HCT116 (cell line): ENCODE results near the gene IL6R. TPM values are rescaled to one million over a fixed set of nuclear protein-coding genes. Genes with fewer than 3 reads are reported as not detected.

Experiments
- ATAC-seq: fragments of 200-7000 bp; cut with Tn5 transposase; 2 replicates; pipeline ENCODE4 v1.9.1; 2020; ENCODE audit warnings: mild to moderate bottlenecking, moderate library complexity
- BruUV-seq: library from RNA; stranded (reverse); fragments of 400-500 nt; replicated peaks from 2 replicates; lab custom pipeline; 2021; lab: Mats Ljungman, UMichigan
- CTCF ChIA-PET: fragments of 300-600 bp; sonication (Branson Sonifier 250); formaldehyde crosslinking; loops from one replicate; lab custom pipeline; 2021; ENCODE audit warnings: antibody characterized with exemption; lab: Charles Lee
- POLR2A ChIA-PET: fragments of 300-600, 350-600 bp; sonication (Branson Sonifier 250); formaldehyde crosslinking; loops from one replicate; lab custom pipeline; 2021; ENCODE audit warnings: antibody characterized with exemption; lab: Charles Lee
- RAD21 ChIA-PET, 2 experiments: fragments of 300-600 bp; sonication (Branson Sonifier 250); formaldehyde crosslinking; loops; one replicate each; lab custom pipeline; 2023; ENCODE audit warnings: low total read pairs in 2 of 2; ENCODE audit not compliant: uncharacterized antibody in 2 of 2, unreplicated experiment in 2 of 2, low non-redundant PET in 1 of 2; lab: Charles Lee
- DNase-seq: peaks from one replicate; pipeline ENCODE4 v3.0.0-alpha.2; 2010; ENCODE audit warnings: low read depth, low spot score
- H2AFZ ChIP-seq: fragments of 200-600 bp; shearing (Covaris generic), sonication (generic); 2 replicates; pipeline ENCODE4 v1.6.1; 2017; ENCODE audit warnings: low read depth, mixed run types, mixed read lengths, antibody characterized with exemption, low read length; ENCODE audit not compliant: poor library complexity, severe bottlenecking
- H3K27ac ChIP-seq: 2 replicates; pipeline ENCODE4 v1.5.1; 2012; ENCODE audit warnings: low read depth, low read length
- H3K27me3 ChIP-seq: fragments of 200-600 bp; sonication (generic); 2 replicates; pipeline ENCODE4 v1.6.1; 2016; ENCODE audit warnings: mixed run types, low read length, mixed read lengths; ENCODE audit not compliant: insufficient read depth
- H3K36me3 ChIP-seq, 2 experiments: fragments of 200-500 bp in 1 of 2; fragments of 200-600 bp in 1 of 2; sonication (Bioruptor generic) in 1 of 2; sonication (generic) in 1 of 2; 2 replicates each; pipeline versions ENCODE4 v1.5.1 to v1.6.1; 2014 to 2016; ENCODE audit warnings: low read length in 2 of 2, inconsistent platforms in 1 of 2, mixed read lengths in 1 of 2, mixed run types in 1 of 2; ENCODE audit not compliant: insufficient read depth in 2 of 2, control insufficient read depth in 1 of 2
- H3K4me1 ChIP-seq, 2 experiments: fragments of 200-600 bp in 1 of 2; sonication (generic) in 1 of 2; 2 replicates each; pipeline versions ENCODE4 v1.5.1 to v1.6.1; 2012 to 2017; ENCODE audit warnings: low read length in 2 of 2, inconsistent platforms in 1 of 2, mild to moderate bottlenecking in 1 of 2, mixed read lengths in 1 of 2, mixed run types in 1 of 2, moderate library complexity in 1 of 2; ENCODE audit not compliant: insufficient read depth in 2 of 2, control insufficient read depth in 1 of 2
- H3K4me2 ChIP-seq: fragments of 200-600 bp; sonication (generic); 2 replicates; pipeline ENCODE4 v1.6.1; 2017; ENCODE audit warnings: mixed run types, low read length, mixed read lengths
- H3K4me3 ChIP-seq, 2 experiments: fragments of 200-600 bp in 1 of 2; sonication (generic) in 1 of 2; replicated peaks in 1 of 2; 2 replicates each; pipeline ENCODE4 v1.5.1; 2011 to 2016; ENCODE audit warnings: low read length in 2 of 2, control low read depth in 1 of 2, low read depth in 1 of 2, mild to moderate bottlenecking in 1 of 2, mixed read lengths in 1 of 2, mixed run types in 1 of 2
- H3K79me2 ChIP-seq: fragments of 200-600 bp; sonication (generic); 2 replicates; pipeline ENCODE4 v1.6.1; 2017; ENCODE audit warnings: mild to moderate bottlenecking, mixed run types, low read length, moderate library complexity, mixed read lengths; ENCODE audit not compliant: insufficient read depth
- H3K9ac ChIP-seq: fragments of 200-600 bp; sonication (generic); 2 replicates; pipeline ENCODE4 v1.6.1; 2016; ENCODE audit warnings: low read length, mixed read lengths
- H3K9me2 ChIP-seq: fragments of 200-600 bp; sonication (generic), shearing (Covaris generic); 2 replicates; pipeline ENCODE4 v1.6.1; 2017; ENCODE audit warnings: mixed run types, mild to moderate bottlenecking, moderate library complexity; ENCODE audit not compliant: insufficient read depth
- H3K9me3 ChIP-seq, 2 experiments: fragments of 200-500 bp in 1 of 2; fragments of 200-600 bp in 1 of 2; sonication (Bioruptor generic) in 1 of 2; sonication (generic) in 1 of 2; 2 replicates each; pipeline ENCODE4 v1.6.1; 2014 to 2017; ENCODE audit warnings: low read length in 2 of 2, mixed read lengths in 2 of 2, inconsistent platforms in 1 of 2, low read depth in 1 of 2, mild to moderate bottlenecking in 1 of 2, mixed run types in 1 of 2, moderate library complexity in 1 of 2; ENCODE audit not compliant: control insufficient read depth in 1 of 2, insufficient read depth in 1 of 2
- H4K20me1 ChIP-seq: fragments of 200-600 bp; sonication (generic), shearing (Covaris generic); 2 replicates; pipeline ENCODE4 v1.6.1; 2017; ENCODE audit warnings: mixed run types, mild to moderate bottlenecking, moderate library complexity; ENCODE audit not compliant: insufficient read depth
- CBX3 ChIP-seq: IDR thresholded peaks from 2 replicates; pipeline ENCODE4 v1.6.1; 2012; ENCODE audit warnings: low read depth
- CEBPB ChIP-seq: IDR thresholded peaks from 2 replicates; pipeline ENCODE4 v1.6.1; 2012; ENCODE audit warnings: low read depth
- EGR1 ChIP-seq: IDR thresholded peaks from 2 replicates; pipeline ENCODE4 v1.6.1; 2012; ENCODE audit warnings: low read depth
- ELF1 ChIP-seq: IDR thresholded peaks from 2 replicates; pipeline ENCODE4 v1.6.1; 2012; ENCODE audit warnings: low read depth, borderline replicate concordance
- EZH2 ChIP-seq: fragments of 200-600 bp; sonication (generic); IDR thresholded peaks from 2 replicates; pipeline ENCODE4 v1.6.1; 2017; ENCODE audit warnings: antibody characterized with exemption, mixed run types
- EZH2phosphoT487 ChIP-seq: fragments of 200-600 bp; IDR thresholded peaks from 2 replicates; pipeline ENCODE4 v1.6.1; 2018; ENCODE audit warnings: antibody characterized with exemption, borderline replicate concordance
- FOSL1 ChIP-seq: IDR thresholded peaks from 2 replicates; pipeline ENCODE4 v1.6.1; 2012; ENCODE audit warnings: low read depth
- POLR2AphosphoS5 ChIP-seq: IDR thresholded peaks from 2 replicates; pipeline ENCODE4 v1.6.1; 2011; ENCODE audit warnings: mild to moderate bottlenecking, low read depth, low read length, moderate library complexity
- RAD21 ChIP-seq: IDR thresholded peaks from 2 replicates; pipeline ENCODE4 v1.6.1; 2012; ENCODE audit warnings: low read depth, mild to moderate bottlenecking
- SIN3A ChIP-seq: IDR thresholded peaks from 2 replicates; pipeline ENCODE4 v1.6.1; 2012; ENCODE audit warnings: low read depth
- SP1 ChIP-seq: IDR thresholded peaks from 2 replicates; pipeline ENCODE4 v1.6.1; 2012; ENCODE audit warnings: low read depth
- SRF ChIP-seq: IDR thresholded peaks from 2 replicates; pipeline ENCODE4 v1.6.1; 2012; ENCODE audit warnings: low read depth
- TCF7L2 ChIP-seq: IDR thresholded peaks from 2 replicates; pipeline ENCODE4 v1.7.0; 2011; ENCODE audit warnings: borderline replicate concordance, inconsistent platforms; ENCODE audit not compliant: insufficient read depth, insufficient read length; ENCODE audit errors: extremely low read depth
- YY1 ChIP-seq: IDR thresholded peaks from 2 replicates; pipeline ENCODE4 v1.6.1; 2011; ENCODE audit warnings: low read length, low read depth, moderate library complexity, mild to moderate bottlenecking; ENCODE audit not compliant: insufficient replicate concordance; ENCODE audit errors: extremely low read depth
- ZFX ChIP-seq: fragments of 450-650 bp; IDR thresholded peaks from 2 replicates; pipeline ENCODE4 v1.6.1; 2017
- ZNF274 ChIP-seq: fragments of 200-500 bp; sonication (Bioruptor generic); IDR thresholded peaks from 2 replicates; pipeline ENCODE4 v1.6.1; 2014; ENCODE audit warnings: mild to moderate bottlenecking, low read depth, low read length, inconsistent platforms
- intact Hi-C: fragments of 100-400 bp; cut with micrococcal nuclease; formaldehyde crosslinking; loops from 2 replicates; pipeline ENCODE4 v1.10.0; 2022
- total RNA-seq: library from RNA; stranded (reverse); gene quantifications from one replicate; pipeline ENCODE4 v1.2.1, GENCODE V29; 2021; ENCODE audit not compliant: unreplicated experiment
- TF ChIP-seq, protein P1 (sequence below): IDR thresholded peaks from 2 replicates; pipeline ENCODE4 v1.6.1; 2011; ENCODE audit warnings: mild to moderate bottlenecking, low read length, moderate library complexity; ENCODE audit not compliant: insufficient replicate concordance; ENCODE audit errors: extremely low read depth
- TF ChIP-seq, protein P2 (sequence below): IDR thresholded peaks from 2 replicates; pipeline ENCODE4 v1.6.1; 2012; ENCODE audit warnings: low read depth
- TF ChIP-seq, protein P3 (sequence below): IDR thresholded peaks from 2 replicates; pipeline ENCODE4 v1.6.1; 2012
- TF ChIP-seq, protein P4 (sequence below): IDR thresholded peaks from 2 replicates; pipeline ENCODE4 v1.6.1; 2012

Gene IL6R
- total RNA-seq, 1 experiment from 2014 or later, result 6.8 TPM

DNA sequence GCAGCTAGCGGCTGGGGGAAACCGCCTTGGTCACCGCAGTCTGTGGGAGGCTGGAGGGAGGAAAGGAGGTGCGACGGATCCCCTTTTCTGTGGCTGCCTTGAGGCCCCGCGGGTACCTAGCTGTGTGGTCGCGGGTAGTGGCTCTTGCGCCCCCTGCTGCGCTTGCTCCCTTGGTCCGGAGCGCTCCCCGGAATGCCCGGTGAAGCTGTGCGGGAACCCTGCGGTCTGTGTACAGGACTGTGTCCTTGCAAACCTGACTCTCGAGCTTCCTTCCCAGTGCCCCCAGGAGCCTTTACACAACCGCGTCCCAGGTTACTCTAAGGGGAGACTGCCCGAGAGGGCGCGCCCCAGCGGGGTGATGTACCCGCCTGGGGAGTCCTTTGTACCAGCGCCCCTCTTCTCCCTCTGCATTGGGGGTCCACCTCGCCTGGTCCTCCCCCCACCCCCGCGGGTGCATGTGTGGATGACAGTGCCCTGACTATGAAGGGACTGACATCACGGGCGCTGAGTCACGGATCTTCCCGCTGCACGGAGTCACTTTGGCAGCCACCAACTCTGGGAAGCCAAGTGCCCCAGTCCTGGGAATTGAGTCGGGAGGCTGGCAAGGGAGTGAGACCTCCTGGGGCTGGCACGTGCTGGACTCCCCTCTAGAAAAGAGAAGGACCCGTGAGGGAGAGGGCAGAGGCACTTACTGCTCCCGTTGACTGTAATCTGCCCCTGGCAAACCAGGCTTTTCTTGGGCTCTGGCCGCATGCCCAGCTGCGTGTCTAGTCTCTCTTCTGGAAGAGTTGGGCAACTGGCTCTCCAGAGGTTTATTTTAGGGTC, 816 bp downstream of the IL6R start:
- no peaks in the 10 kb centered on the region for H3K36me3 ChIP-seq
- H2AFZ ChIP-seq, result no peak overlapping the region
- no TSS peak for BruUV-seq
- ATAC-seq (peak; percentile 56), DNase-seq (no peak)
- CTCF ChIA-PET, result interaction anchor here (1.1 to 2.2 kb wide), 4 partner anchors 12 to 141 kb away, joined by 3 to 9 read pairs (median 4); no protein-coding TSS in a partner anchor
- RAD21 ChIA-PET, result interaction anchor here (0.6 to 0.8 kb wide), 2 partner anchors 15 to 79 kb away, joined by 3 read pairs; no protein-coding TSS in a partner anchor
- H3K4me3 ChIP-seq, result peak overlapping the region; percentile 61 to 65
- peak overlapping the region; percentile 69 for H3K27ac ChIP-seq
- intact Hi-C loops, result loop anchor here (1.0 to 5.0 kb wide), 4 partner anchors 12 to 151 kb away; partner anchors contain the start of gene UBE2Q1
- H3K4me2 ChIP-seq, result peak overlapping the region; percentile 93
- no peaks in the 10 kb centered on the region; the same call in 1 of the 2 replicates for H3K27me3 ChIP-seq
- H3K9me2 ChIP-seq, result no peaks in the 10 kb centered on the region
- no peaks in the 10 kb centered on the region for H3K9me3 ChIP-seq
- no peaks in the 10 kb centered on the region for H3K79me2 ChIP-seq
- H3K4me1 ChIP-seq, result peaks cover 30 to 36% of the 10 kb centered on the region in 2 experiments
- peak overlapping the region; percentile 77 for H3K9ac ChIP-seq
- no peaks in the 10 kb centered on the region for H4K20me1 ChIP-seq
- POLR2A ChIA-PET, result interaction anchor here (1.1 kb wide), 1 partner anchor 13 kb away, joined by 4 read pairs; no protein-coding TSS in a partner anchor
- TF ChIP-seq, protein P1, sequence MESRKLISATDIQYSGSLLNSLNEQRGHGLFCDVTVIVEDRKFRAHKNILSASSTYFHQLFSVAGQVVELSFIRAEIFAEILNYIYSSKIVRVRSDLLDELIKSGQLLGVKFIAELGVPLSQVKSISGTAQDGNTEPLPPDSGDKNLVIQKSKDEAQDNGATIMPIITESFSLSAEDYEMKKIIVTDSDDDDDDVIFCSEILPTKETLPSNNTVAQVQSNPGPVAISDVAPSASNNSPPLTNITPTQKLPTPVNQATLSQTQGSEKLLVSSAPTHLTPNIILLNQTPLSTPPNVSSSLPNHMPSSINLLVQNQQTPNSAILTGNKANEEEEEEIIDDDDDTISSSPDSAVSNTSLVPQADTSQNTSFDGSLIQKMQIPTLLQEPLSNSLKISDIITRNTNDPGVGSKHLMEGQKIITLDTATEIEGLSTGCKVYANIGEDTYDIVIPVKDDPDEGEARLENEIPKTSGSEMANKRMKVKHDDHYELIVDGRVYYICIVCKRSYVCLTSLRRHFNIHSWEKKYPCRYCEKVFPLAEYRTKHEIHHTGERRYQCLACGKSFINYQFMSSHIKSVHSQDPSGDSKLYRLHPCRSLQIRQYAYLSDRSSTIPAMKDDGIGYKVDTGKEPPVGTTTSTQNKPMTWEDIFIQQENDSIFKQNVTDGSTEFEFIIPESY, result no peak
- TF ChIP-seq SIN3A, result no peak
- TF ChIP-seq, protein P2, sequence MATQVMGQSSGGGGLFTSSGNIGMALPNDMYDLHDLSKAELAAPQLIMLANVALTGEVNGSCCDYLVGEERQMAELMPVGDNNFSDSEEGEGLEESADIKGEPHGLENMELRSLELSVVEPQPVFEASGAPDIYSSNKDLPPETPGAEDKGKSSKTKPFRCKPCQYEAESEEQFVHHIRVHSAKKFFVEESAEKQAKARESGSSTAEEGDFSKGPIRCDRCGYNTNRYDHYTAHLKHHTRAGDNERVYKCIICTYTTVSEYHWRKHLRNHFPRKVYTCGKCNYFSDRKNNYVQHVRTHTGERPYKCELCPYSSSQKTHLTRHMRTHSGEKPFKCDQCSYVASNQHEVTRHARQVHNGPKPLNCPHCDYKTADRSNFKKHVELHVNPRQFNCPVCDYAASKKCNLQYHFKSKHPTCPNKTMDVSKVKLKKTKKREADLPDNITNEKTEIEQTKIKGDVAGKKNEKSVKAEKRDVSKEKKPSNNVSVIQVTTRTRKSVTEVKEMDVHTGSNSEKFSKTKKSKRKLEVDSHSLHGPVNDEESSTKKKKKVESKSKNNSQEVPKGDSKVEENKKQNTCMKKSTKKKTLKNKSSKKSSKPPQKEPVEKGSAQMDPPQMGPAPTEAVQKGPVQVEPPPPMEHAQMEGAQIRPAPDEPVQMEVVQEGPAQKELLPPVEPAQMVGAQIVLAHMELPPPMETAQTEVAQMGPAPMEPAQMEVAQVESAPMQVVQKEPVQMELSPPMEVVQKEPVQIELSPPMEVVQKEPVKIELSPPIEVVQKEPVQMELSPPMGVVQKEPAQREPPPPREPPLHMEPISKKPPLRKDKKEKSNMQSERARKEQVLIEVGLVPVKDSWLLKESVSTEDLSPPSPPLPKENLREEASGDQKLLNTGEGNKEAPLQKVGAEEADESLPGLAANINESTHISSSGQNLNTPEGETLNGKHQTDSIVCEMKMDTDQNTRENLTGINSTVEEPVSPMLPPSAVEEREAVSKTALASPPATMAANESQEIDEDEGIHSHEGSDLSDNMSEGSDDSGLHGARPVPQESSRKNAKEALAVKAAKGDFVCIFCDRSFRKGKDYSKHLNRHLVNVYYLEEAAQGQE, result no peak
- no peak for TF ChIP-seq ZFX
- peak; percentile 6 for TF ChIP-seq TCF7L2
- no peak for TF ChIP-seq POLR2AphosphoS5
- TF ChIP-seq CEBPB, result no peak
- TF ChIP-seq SRF, result no peak
- no peak for TF ChIP-seq ELF1
- TF ChIP-seq SP1, result peak; percentile 21; the same call in 1 of the 2 replicates
- no peak for TF ChIP-seq CBX3
- TF ChIP-seq, protein P3, sequence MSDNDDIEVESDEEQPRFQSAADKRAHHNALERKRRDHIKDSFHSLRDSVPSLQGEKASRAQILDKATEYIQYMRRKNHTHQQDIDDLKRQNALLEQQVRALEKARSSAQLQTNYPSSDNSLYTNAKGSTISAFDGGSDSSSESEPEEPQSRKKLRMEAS, result 0 out of 2 replicates have a peak, but pooled peaks have one; percentile 71
- TF ChIP-seq, protein P4, sequence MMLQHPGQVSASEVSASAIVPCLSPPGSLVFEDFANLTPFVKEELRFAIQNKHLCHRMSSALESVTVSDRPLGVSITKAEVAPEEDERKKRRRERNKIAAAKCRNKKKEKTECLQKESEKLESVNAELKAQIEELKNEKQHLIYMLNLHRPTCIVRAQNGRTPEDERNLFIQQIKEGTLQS, result no peak
- TF ChIP-seq EZH2phosphoT487, result no peak
- peak; percentile 72 for TF ChIP-seq EGR1
- no peak for TF ChIP-seq EZH2
- no peak for TF ChIP-seq ZNF274
- peak; percentile 81 for TF ChIP-seq FOSL1
- TF ChIP-seq RAD21, result no peak
- TF ChIP-seq YY1, result no peak
